ENCODE measurements around the gene OR51V1.
A peak's percentile ranks its signal among the peaks of the same experiment; 100 is the strongest.
"Not testable (repeated sequence)": the region's sequence is repeated elsewhere in the genome, so short reads cannot be mapped to it uniquely, and the experiment has no call there.

OR51V1 gene

GRCh38 chr11:5164807-5165206, 35.7 kb downstream of the OR51V1 start:
- DNase-seq: not testable (repeated sequence)

GRCh38 chr11:5161045-5161444, 39.4 kb downstream of the OR51V1 start:
- DNase-seq: not testable (repeated sequence)

DNA sequence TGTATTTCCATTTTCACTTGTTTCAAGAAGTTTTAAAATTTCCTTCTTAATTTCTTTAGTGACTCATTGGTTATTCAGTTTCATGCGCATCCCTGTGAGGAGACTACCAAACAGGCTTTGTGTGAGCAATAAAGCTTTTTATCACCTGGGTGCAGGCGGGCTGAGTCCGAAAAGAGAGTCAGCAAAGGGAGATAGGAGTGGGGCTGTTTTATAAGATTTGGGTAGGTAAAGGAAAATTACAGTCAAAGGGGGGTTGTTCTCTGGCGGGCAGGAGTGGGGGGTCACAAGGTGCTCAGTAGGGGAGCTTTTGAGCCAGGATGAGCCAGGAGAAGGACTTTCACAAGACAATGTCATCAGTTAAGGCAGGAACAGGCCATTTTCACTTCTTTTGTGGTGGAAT, 40.3 kb downstream of the OR51V1 start:
- not testable (repeated sequence) for DNase-seq

DNA sequence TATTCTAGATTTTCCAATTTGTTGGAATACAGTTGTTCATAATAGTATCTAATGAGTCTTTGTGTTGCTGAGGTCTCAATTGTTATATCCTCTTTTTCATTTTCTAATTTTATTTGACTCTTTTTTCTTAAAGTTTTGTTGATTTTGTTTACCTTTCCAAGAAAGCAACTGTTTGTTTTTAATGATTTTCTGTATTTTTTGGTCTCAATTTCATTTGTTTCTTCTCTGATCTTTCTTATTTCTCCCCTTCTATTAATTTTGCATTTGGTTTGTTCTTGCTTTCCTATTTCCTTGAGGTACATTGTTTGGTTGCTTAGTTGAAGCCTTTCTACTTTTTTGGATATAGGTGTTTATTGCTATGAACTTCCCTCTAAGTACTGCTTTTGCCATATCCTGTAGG, 40.7 kb downstream of the OR51V1 start:
- no peak for DNase-seq

GRCh38 chr11:5154657-5155056, 45.8 kb downstream of the OR51V1 start, which contains the start of gene OR52A1:
Gene OR52A1 (minus strand): TSS chr11:5154757. CDS start chr11:5152369, 2,388 bp downstream.
- DNase-seq: no peak

GRCh38 chr11:5153574-5154431, 46.7 kb downstream of the OR51V1 start:
- DNase-seq: no peak

GRCh38 chr11:5151713-5152153, 48.7 kb downstream of the OR51V1 start:
- DNase-seq: peak in 3 of 14 donors; percentile 49 to 100 (median 51)
